HG02870 (cell line): Measurements from ENCODE around the gene GRK5.

Source experiments
- ATAC-seq: cut with Tn5 transposase; IDR thresholded peaks from one replicate; pipeline ENCODE4 v1.9.1; 2021; ENCODE audit warnings: mild to moderate bottlenecking, moderate library complexity; ENCODE audit not compliant: unreplicated experiment

GRK5 gene

DNA sequence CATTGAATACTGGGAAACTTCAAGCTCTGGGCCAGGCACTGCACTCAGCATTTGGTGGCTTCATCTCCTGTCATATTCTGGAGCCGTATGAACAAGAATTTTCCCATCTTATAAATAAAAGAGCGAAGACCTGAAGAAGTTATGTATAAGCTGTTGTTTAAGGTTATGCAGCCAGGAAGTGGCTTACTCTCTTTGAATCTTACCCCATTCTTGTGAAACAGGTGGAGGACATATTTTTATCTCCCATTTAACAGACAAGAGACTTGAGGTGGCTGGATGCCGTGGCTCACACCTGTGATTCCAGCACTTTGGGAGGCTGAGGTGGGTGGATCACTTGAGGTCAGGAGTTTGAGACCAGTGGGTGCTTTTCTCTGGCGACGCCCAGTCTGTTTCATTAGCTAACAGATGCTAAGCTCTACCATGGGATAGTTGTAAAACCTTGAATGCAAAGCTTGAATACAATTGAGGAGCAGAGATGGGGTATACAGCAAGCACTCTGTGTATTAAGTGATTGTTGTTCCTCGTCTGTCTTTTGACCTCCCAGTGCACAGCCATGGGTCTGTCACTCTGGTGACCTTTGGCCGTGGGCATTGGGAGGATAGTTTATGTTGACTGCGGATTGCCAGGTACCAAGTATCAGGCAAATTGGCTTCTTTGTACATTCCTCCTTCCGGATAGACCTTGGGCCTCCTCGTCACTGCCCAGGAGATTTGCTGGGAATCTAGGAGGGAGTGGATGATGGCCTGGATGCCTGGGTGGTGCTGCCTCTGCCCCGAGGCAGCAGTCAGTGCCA lies 85.8 kb downstream of the GRK5 start:
- ATAC-seq: no peak

DNA sequence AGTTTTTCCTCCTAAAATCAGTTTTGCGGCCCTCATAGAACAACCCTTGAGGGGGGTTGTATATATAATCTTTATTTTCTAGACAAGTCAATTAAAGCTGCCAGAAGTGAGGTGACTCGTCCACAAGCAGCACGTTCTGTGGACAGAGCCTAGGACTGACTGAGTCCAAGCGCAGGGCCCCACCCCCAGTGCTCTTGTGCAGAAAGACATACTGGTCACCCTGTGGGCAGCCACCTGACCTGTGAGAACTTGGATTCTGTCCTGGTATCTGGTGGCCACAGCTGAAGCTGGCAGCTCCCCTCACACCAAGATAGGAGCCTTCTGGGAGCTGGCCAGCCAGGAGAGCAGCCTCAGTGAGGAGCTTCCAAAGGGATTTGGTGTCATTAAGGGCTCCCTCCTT lies 89.3 kb downstream of the GRK5 start:
- no peak for ATAC-seq

DNA sequence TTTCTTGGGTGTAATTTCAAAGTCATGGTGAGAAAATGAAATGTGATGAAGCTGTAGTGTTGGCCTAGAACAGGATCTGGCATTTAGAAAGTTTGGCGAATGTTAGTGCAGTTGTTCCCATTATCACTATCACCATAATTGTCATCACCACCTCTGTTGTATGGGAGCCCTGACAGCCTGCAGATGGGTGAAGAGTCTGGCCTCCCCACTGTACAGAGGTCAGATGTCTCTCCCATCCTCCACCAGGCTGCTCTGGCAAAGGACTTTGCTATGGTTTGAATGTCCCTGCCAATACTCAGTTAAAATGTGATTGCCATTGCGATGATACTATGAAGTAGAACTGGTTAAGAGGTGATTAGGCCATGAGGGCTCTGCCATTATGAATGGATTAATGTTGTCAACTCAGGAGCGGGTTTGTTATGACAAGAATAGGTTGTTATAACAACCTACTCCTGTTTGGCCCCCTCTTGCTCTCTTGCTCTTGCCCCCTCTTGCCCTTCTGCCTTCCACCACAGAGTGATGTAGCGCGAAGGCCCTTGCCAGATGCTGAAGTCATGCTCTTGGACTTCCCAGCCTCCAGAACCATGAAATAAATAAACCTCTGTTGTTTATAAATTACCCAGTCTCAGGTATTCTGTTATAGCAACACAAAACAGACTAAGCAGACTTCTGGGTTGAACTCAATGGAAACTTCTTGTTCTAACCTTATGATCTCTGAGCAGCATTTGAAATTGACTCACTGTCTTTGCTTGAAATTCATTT lies 90.0 kb downstream of the GRK5 start:
- no peak for ATAC-seq

GRCh38 chr10:119298810-119299209 lies 91.4 kb downstream of the GRK5 start:
- no peak for ATAC-seq

GRCh38 chr10:119299531-119299930 lies 92.2 kb downstream of the GRK5 start:
- no peak for ATAC-seq

DNA sequence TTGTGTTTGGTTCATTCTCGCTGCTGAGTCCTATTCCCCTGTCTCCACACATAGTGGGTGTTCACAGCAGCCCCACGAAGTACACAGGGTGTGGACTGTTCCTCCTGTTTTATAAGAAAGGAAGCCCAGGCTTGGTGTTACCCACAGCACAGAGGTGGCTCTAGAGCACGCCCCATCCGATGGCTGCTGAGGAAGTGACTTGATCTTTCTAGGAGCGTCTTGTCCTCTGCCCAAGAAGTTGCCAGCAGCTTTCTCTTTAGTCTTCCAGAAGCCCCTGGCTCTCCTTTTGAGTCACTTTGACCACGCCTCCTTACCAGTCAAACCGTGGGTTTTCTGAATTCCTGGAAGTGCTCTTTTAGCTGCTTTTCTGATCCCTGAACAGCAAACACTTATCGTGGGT lies 94.0 kb downstream of the GRK5 start:
- ATAC-seq: no peak

- no peak for ATAC-seq
These were observed 94.8 kb downstream of the GRK5 start for GRCh38 chr10:119302172-119302571.

GRCh38 chr10:119302591-119303253 lies 95.4 kb downstream of the GRK5 start:
- ATAC-seq: no peak

DNA sequence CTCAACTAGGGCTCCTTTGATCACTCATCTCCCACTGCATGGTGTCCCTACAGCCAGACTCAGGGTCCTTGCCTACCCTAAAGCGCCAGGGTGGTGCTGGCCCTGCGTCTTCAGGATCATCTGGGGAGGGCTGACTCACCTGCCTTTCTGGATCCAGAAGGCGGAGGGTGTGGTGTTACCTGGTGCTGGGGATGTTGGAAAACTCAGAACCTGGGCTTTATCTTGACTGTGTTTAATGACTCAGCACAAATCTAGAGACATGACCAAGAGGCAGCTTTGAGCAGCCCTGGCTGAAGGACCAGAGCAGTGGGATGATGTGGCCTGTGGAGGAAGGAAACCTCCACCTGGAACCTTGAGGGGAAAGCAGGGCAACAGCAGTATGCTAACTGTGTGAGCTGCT lies 96.5 kb downstream of the GRK5 start:
- no peak for ATAC-seq

GRCh38 chr10:119304541-119304940 lies 97.2 kb downstream of the GRK5 start:
- no peak for ATAC-seq

GRCh38 chr10:119305860-119306513 lies 98.6 kb downstream of the GRK5 start:
- peak; percentile 59 for ATAC-seq

DNA sequence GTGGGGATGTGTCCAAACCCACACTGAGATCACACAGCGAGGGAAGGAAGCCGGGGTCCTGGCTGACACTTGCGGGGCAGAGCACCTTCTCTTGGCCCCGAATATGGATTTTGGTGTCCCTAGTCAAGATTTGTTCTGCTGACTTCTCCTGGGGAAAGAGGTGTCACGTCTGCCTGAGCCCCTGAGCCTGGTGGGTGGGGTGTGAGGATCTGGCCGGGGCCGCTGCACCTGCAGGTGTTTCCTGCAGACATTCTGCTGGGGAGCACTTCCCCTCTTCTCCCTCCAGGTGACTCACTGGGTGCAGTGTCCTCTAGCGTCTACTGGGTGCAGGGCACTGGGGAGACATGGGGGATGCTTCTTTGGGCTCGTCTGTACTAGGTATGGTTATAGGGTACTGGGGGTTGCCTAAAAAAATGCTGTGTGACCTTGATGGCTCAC lies 99.2 kb downstream of the GRK5 start:
- ATAC-seq: peak; percentile 67

DNA sequence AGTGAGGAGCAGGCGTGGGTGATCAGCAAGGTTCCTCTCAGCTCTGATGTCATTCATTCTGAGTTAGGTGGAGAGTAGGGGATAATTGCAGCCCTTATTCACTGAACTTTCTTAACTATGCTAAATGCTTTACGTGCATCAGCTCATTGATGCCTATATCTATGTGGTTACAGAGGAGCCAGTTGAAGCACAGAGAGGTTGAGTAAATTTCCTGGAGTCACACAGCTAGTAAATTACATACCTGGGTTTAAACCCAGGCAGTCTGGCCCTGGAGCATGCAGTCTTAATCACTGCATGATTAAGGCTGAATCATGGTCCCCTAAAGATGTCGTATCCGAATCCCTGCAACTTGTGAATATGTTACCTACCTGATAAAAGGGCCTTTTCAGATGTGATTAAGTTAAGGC lies 99.6 kb downstream of the GRK5 start:
- no peak for ATAC-seq

GRCh38 chr10:119308089-119308488 lies 100.7 kb downstream of the GRK5 start:
- ATAC-seq: no peak

GRCh38 chr10:119308551-119309422 lies 101.4 kb downstream of the GRK5 start:
- ATAC-seq: no peak

DNA sequence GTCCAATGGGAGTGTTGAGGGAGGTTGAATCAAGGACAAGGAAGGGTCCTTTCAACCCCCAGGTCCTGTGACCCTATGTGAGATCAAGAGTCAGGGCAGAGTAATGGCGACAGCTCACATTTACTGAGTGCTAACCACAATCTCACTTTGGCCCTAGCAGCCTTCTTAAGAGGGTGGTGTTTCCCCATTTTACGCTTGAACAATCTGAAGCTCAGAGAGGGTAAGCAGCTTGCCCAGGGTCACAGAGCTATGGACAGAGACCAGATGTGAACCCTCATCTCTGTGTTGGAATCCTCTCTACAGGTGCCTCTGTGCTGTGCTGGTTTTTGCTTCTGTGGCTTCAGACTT lies 102.0 kb downstream of the GRK5 start:
- ATAC-seq: peak; percentile 28

GRCh38 chr10:119310806-119311205 lies 103.4 kb downstream of the GRK5 start:
- ATAC-seq: no peak

GRCh38 chr10:119312241-119312640 lies 104.9 kb downstream of the GRK5 start:
- no peak for ATAC-seq

- ATAC-seq: no peak
These were observed 105.7 kb downstream of the GRK5 start for GRCh38 chr10:119313024-119313423.

DNA sequence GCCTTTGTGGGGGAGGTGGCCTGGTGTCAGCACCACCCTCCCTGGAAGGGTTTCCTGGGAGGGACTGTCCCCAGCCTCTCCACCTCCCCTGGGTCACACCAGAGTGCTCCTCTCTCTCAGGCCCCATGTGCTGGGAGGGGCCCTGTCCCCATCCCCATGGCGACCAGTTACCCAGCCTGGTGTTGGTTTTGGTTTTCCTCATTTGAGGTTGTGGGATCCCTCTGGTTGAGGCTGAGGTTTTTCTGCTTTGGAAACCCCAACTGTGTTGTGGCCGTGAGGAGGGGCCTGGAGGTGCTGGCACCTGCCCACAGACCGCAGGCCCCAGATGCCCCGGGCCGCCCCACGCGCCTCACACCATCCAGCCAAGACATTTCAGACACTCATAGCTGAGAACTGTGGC lies 106.3 kb downstream of the GRK5 start:
- peak; percentile 64 for ATAC-seq
